Measurements from ENCODE around the gene ADGRA1. TPM values are rescaled to one million over a fixed set of nuclear protein-coding genes. Genes with fewer than 3 reads are reported as not detected.

The ADGRA1 gene
- total and polyA plus RNA-seq, 2 donors (not counting 3 experiments of a cell fraction or from before 2014, with no cell fraction given) = not detected

GRCh38 chr10:133134411-133135115 lies 46.8 kb downstream of the ADGRA1 start:
- dilution Hi-C loops (cut with MboI; ENCODE audit: extremely low pct_ligation_motif_present, low sequenced_read_pairs) (no loop called here), intact Hi-C loops (cut with micrococcal nuclease) (no loop called here)
- Histone ChIP-seq H2AFZ (ENCODE audit: low read depth, low read length) (no peak overlapping the region), H3K79me2 (ENCODE audit: control insufficient read depth, insufficient read depth, low read length) (no peaks in the 10 kb centered on the region), H3K4me3 (replicated peaks in 1 of 3; ENCODE audit: insufficient read depth in 1 of 3, low read depth in 1 of 3, low read length in 3 of 3) (no peak overlapping the region), H3K4me1 (ENCODE audit: control insufficient read depth, extremely low read depth, insufficient read depth, low read length) (no peaks in the 10 kb centered on the region), H3K9ac (replicated peaks; ENCODE audit: extremely low read depth, insufficient read depth, low read length) (no peak overlapping the region), H3K9me3 (replicated peaks; ENCODE audit: control insufficient read depth, insufficient read depth, low read length) (no peaks in the 10 kb centered on the region), H3K4me2 (ENCODE audit: insufficient read depth, low read length) (no peak overlapping the region), H3K36me3 (ENCODE audit: control insufficient read depth in 2 of 2, extremely low read depth in 1 of 2, insufficient read depth in 2 of 2, low read length in 2 of 2) (no peaks in the 10 kb centered on the region), H4K20me1 (replicated peaks; ENCODE audit: control insufficient read depth, extremely low read depth, insufficient read depth, low read length) (no peaks in the 10 kb centered on the region), H3K27ac (ENCODE audit: insufficient read depth, low read depth, low read length) (no peak overlapping the region), H3K27me3 (ENCODE audit: control insufficient read depth in 2 of 2, insufficient read depth in 2 of 2, low read length in 2 of 2) (no peaks in the 10 kb centered on the region), H3K9me1 (replicated peaks; ENCODE audit: control insufficient read depth, extremely low read depth, insufficient read depth, low read length) (no peaks in the 10 kb centered on the region)
- BruUV-seq (replicated peaks) = no TSS peak
- FAIRE-seq = no peak
- CTCF ChIA-PET = interaction anchor here (2.0 kb wide), 1 partner anchor 8 kb away, joined by 5 read pairs; no protein-coding TSS in a partner anchor
- TF ChIP-seq JUN (IDR thresholded peaks at IDR 0.05; ENCODE audit: borderline replicate concordance, insufficient read depth, insufficient read length, low read depth) = no peak
- TF ChIP-seq EZH2 (IDR thresholded peaks at IDR 0.05; ENCODE audit: borderline replicate concordance, low read depth, low read length, severe bottlenecking) = no peak
- no peak for TF ChIP-seq MAX (IDR thresholded peaks at IDR 0.05; ENCODE audit: insufficient read depth, insufficient read length)
- no peak for TF ChIP-seq GATA2 (IDR thresholded peaks at IDR 0.05; ENCODE audit: insufficient read depth, insufficient read length, low read depth, low read length)
- TF ChIP-seq CTCF (IDR thresholded peaks at IDR 0.05; ENCODE audit: extremely low read depth in 1 of 2, insufficient read depth in 1 of 2, low read depth in 1 of 2, low read length in 2 of 2) = no peak
- TF ChIP-seq FOS (IDR thresholded peaks at IDR 0.05; ENCODE audit: borderline replicate concordance, insufficient read depth, low read length) = no peak
- POLR2A ChIA-PET = no interaction called here
- no peak for DNase-seq (ENCODE audit: low read depth, low spot score)
